Measurements from ENCODE around the gene NDUFAF7. TPM values are rescaled to one million over a fixed set of nuclear protein-coding genes. Genes with fewer than 3 reads are reported as not detected.
A peak's percentile ranks its signal among the peaks of the same experiment; 100 is the strongest.

The NDUFAF7 gene
- total and polyA plus RNA-seq, 5 donors from 2014 or later, result 5.4 to 26.5 (median 7.1) TPM

DNA sequence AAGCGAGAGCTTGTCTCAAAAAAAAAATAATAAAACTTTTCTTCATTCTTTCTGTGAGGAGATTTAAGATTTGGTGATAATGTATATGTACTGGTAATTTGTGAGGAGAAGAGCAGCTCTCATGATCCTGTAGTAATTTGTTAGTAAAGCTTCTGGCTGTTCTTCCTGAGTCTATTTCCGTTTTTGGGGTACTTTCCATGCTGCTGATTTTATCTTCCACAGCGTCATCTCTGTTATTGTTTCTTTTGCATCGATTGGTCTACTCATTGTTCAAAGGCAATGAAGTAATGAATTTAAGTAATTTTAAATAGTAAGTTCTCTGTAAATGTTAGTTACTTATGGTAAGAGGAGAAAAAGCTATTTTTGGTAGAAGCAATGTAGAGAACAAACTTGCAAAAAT, 12.0 kb downstream of the NDUFAF7 start:
- Histone ChIP-seq H3K27ac (ENCODE audit: insufficient read depth, low read length, poor library complexity, severe bottlenecking) (peak overlapping the region; percentile 72), H3K36me3 (ENCODE audit: control insufficient read depth, insufficient read depth, low read length) (peaks cover 73% of the 10 kb centered on the region), H3K4me3 (ENCODE audit: low read depth, low read length) (peak overlapping the region; percentile 42), H3K27me3 (ENCODE audit: control insufficient read depth, insufficient read depth, low read length) (no peaks in the 10 kb centered on the region), H3K4me1 (ENCODE audit: control insufficient read depth, insufficient read depth, low read length, poor library complexity, severe bottlenecking) (peaks cover 9% of the 10 kb centered on the region), H3K9me3 (ENCODE audit: control insufficient read depth in 2 of 2, low read length in 2 of 2) (no peaks in the 10 kb centered on the region)
- Mint-ChIP-seq H3K36me3 (peaks cover 54% of the 10 kb centered on the region), H3K27me3 (no peaks in the 10 kb centered on the region), H3K4me1 (peaks cover 15 to 37% (median 20%) of the 10 kb centered on the region in 4 donors), H3K4me3 (peak overlapping the region; percentile 0 to 45 (median 9)), H3K27ac (peak overlapping the region; percentile 2 to 90 (median 39)), H3K9me3 (peaks cover 0 to 3% (median 0%) of the 10 kb centered on the region in 7 donors)
- ATAC-seq (ENCODE audit: low read depth in 2 of 2) (peak; percentile 41 to 51), DNase-seq (peak in 2 of 3 donors; percentile 23 to 48)

DNA sequence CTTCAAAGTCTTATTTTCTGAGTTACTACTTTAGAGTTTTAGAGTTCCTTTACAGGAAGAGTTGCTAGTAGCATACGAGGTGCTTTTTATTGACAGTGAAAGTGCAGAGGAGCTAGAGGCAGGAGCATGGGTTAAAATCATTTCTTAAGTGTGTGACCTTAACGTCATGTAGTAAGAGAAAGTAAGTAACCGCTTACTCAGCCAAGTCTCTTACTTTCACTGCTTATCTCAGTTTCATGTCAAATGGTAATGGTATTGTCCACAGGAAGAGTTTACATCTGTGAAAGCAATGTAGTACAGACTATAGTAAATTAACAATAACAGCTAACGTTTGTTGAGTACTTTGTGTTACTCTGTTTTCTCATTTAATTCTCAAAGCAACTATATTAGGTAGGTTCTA, 12.6 kb downstream of the NDUFAF7 start:
- Mint-ChIP-seq H3K9me3 (peaks cover 0 to 3% (median 0%) of the 10 kb centered on the region in 7 donors), H3K4me1 (peaks cover 15 to 37% (median 20%) of the 10 kb centered on the region in 4 donors), H3K4me3 (peak overlapping the region in 1 of 4 donors; percentile 9), H3K27me3 (no peaks in the 10 kb centered on the region), H3K36me3 (peaks cover 55% of the 10 kb centered on the region), H3K27ac (peak overlapping the region; percentile 39 to 90 (median 66))
- DNase-seq, result peak in 2 of 3 donors; percentile 22 to 44
- H3K36me3 ChIP-seq (ENCODE audit: control insufficient read depth, insufficient read depth, low read length), result peaks cover 74% of the 10 kb centered on the region
- H3K4me3 ChIP-seq (ENCODE audit: low read depth, low read length), result peak overlapping the region; percentile 42
- peak; percentile 56 to 63 for ATAC-seq (ENCODE audit: low read depth in 2 of 2)
- H3K27me3 ChIP-seq (ENCODE audit: control insufficient read depth, insufficient read depth, low read length), result no peaks in the 10 kb centered on the region
- H3K27ac ChIP-seq (ENCODE audit: insufficient read depth, low read length, poor library complexity, severe bottlenecking), result peak overlapping the region; percentile 72
- H3K4me1 ChIP-seq (ENCODE audit: control insufficient read depth, insufficient read depth, low read length, poor library complexity, severe bottlenecking), result peaks cover 9% of the 10 kb centered on the region
- no peaks in the 10 kb centered on the region for H3K9me3 ChIP-seq (ENCODE audit: control insufficient read depth in 2 of 2, low read length in 2 of 2)

GRCh38 chr2:37244755-37245154, 13.3 kb downstream of the NDUFAF7 start:
- peak overlapping the region in 1 of 3 donors; percentile 90 for H3K27ac Mint-ChIP-seq

GRCh38 chr2:37246205-37246604, 14.7 kb downstream of the NDUFAF7 start:
- no peaks in the 10 kb centered on the region for H3K27me3 Mint-ChIP-seq
- no peak for DNase-seq
- Histone ChIP-seq H3K9me3 (ENCODE audit: control insufficient read depth in 2 of 2, low read length in 2 of 2) (no peaks in the 10 kb centered on the region), H3K36me3 (ENCODE audit: control insufficient read depth, insufficient read depth, low read length) (peaks cover 70% of the 10 kb centered on the region), H3K27ac (ENCODE audit: insufficient read depth, low read length, poor library complexity, severe bottlenecking) (no peak overlapping the region), H3K27me3 (ENCODE audit: control insufficient read depth, insufficient read depth, low read length) (no peaks in the 10 kb centered on the region), H3K4me1 (ENCODE audit: control insufficient read depth, insufficient read depth, low read length, poor library complexity, severe bottlenecking) (peaks cover 9% of the 10 kb centered on the region), H3K4me3 (ENCODE audit: low read depth, low read length) (no peak overlapping the region)
- peaks cover 0 to 3% (median 0%) of the 10 kb centered on the region in 7 donors for H3K9me3 Mint-ChIP-seq
- H3K4me1 Mint-ChIP-seq, result peaks cover 15 to 31% (median 20%) of the 10 kb centered on the region in 4 donors
- H3K27ac Mint-ChIP-seq, result no peak overlapping the region
- H3K36me3 Mint-ChIP-seq, result peaks cover 59% of the 10 kb centered on the region
- ATAC-seq (ENCODE audit: low read depth in 2 of 2), result no peak
- H3K4me3 Mint-ChIP-seq, result no peak overlapping the region

More at GRCh38 chr2:37244755-37245154, 13.3 kb downstream of the NDUFAF7 start:
- Histone ChIP-seq H3K27ac (ENCODE audit: insufficient read depth, low read length, poor library complexity, severe bottlenecking) (peak overlapping the region; percentile 72), H3K9me3 (ENCODE audit: control insufficient read depth in 2 of 2, low read length in 2 of 2) (no peaks in the 10 kb centered on the region), H3K4me3 (ENCODE audit: low read depth, low read length) (no peak overlapping the region), H3K4me1 (ENCODE audit: control insufficient read depth, insufficient read depth, low read length, poor library complexity, severe bottlenecking) (peaks cover 9% of the 10 kb centered on the region), H3K36me3 (ENCODE audit: control insufficient read depth, insufficient read depth, low read length) (peaks cover 71% of the 10 kb centered on the region), H3K27me3 (ENCODE audit: control insufficient read depth, insufficient read depth, low read length) (no peaks in the 10 kb centered on the region)
- DNase-seq (no peak), ATAC-seq (ENCODE audit: low read depth in 2 of 2) (no peak)
- Mint-ChIP-seq H3K9me3 (peaks cover 0 to 3% (median 0%) of the 10 kb centered on the region in 7 donors), H3K27me3 (no peaks in the 10 kb centered on the region), H3K36me3 (peaks cover 62% of the 10 kb centered on the region), H3K4me1 (peaks cover 15 to 37% (median 20%) of the 10 kb centered on the region in 4 donors), H3K4me3 (no peak overlapping the region)

GRCh38 chr2:37250869-37251740, 19.6 kb downstream of the NDUFAF7 start:
- H3K4me1 ChIP-seq (ENCODE audit: control insufficient read depth, insufficient read depth, low read length, poor library complexity, severe bottlenecking), result no peaks in the 10 kb centered on the region
- Mint-ChIP-seq H3K36me3 (peaks cover 49% of the 10 kb centered on the region), H3K27ac (peak overlapping the region in 1 of 3 donors; percentile 64), H3K4me3 (no peak overlapping the region), H3K27me3 (no peaks in the 10 kb centered on the region), H3K4me1 (peaks cover 0 to 10% (median 3%) of the 10 kb centered on the region in 4 donors), H3K9me3 (no peaks in the 10 kb centered on the region)
- no peak overlapping the region for H3K27ac ChIP-seq (ENCODE audit: insufficient read depth, low read length, poor library complexity, severe bottlenecking)
- ATAC-seq (ENCODE audit: low read depth in 2 of 2), result no peak
- peaks cover 72% of the 10 kb centered on the region for H3K36me3 ChIP-seq (ENCODE audit: control insufficient read depth, insufficient read depth, low read length)
- no peak for DNase-seq
- no peak overlapping the region for H3K4me3 ChIP-seq (ENCODE audit: low read depth, low read length)
- H3K27me3 ChIP-seq (ENCODE audit: control insufficient read depth, insufficient read depth, low read length), result no peaks in the 10 kb centered on the region
- H3K9me3 ChIP-seq (ENCODE audit: control insufficient read depth in 2 of 2, low read length in 2 of 2), result no peaks in the 10 kb centered on the region

DNA sequence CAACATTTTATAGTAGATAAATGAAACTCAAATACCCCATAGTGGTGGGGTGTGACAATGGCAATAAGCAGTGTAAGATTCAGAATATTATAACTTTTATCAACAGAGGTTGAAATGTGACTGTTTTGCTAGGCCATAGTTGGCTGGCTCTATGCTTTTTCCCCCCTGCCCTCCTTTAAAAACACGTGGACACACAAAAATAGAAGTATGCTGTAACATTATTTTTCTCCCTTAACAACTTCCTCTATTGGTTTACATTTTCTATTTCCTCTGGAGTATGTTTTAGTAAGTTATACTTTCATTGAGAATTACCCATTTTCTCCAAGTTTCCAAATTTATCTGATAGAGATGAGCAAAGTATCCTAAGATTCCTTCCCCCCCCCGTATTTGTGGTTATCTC, 31.1 kb downstream of the NDUFAF7 start:
- ATAC-seq (ENCODE audit: low read depth in 2 of 2), result no peak
- Mint-ChIP-seq H3K27ac (peak overlapping the region; percentile 14 to 43 (median 18)), H3K27me3 (no peaks in the 10 kb centered on the region), H3K4me1 (peaks cover 0 to 20% (median 3%) of the 10 kb centered on the region in 4 donors), H3K36me3 (peaks cover 11% of the 10 kb centered on the region), H3K4me3 (no peak overlapping the region), H3K9me3 (no peaks in the 10 kb centered on the region)
- no peaks in the 10 kb centered on the region for H3K27me3 ChIP-seq (ENCODE audit: control insufficient read depth, insufficient read depth, low read length)
- no peak overlapping the region for H3K27ac ChIP-seq (ENCODE audit: insufficient read depth, low read length, poor library complexity, severe bottlenecking)
- no peaks in the 10 kb centered on the region for H3K9me3 ChIP-seq (ENCODE audit: control insufficient read depth in 2 of 2, low read length in 2 of 2)
- peaks cover 29% of the 10 kb centered on the region for H3K36me3 ChIP-seq (ENCODE audit: control insufficient read depth, insufficient read depth, low read length)
- H3K4me3 ChIP-seq (ENCODE audit: low read depth, low read length), result no peak overlapping the region
- no peaks in the 10 kb centered on the region for H3K4me1 ChIP-seq (ENCODE audit: control insufficient read depth, insufficient read depth, low read length, poor library complexity, severe bottlenecking)
- DNase-seq, result no peak

- H3K9me3 ChIP-seq (ENCODE audit: control insufficient read depth in 2 of 2, low read length in 2 of 2), result no peaks in the 10 kb centered on the region
- Mint-ChIP-seq H3K4me3 (no peak overlapping the region), H3K36me3 (peaks cover 17% of the 10 kb centered on the region), H3K27ac (no peak overlapping the region), H3K9me3 (no peaks in the 10 kb centered on the region), H3K4me1 (peaks cover 0 to 20% (median 8%) of the 10 kb centered on the region in 4 donors), H3K27me3 (no peaks in the 10 kb centered on the region)
- H3K27me3 ChIP-seq (ENCODE audit: control insufficient read depth, insufficient read depth, low read length), result no peaks in the 10 kb centered on the region
- H3K4me1 ChIP-seq (ENCODE audit: control insufficient read depth, insufficient read depth, low read length, poor library complexity, severe bottlenecking), result no peaks in the 10 kb centered on the region
- H3K27ac ChIP-seq (ENCODE audit: insufficient read depth, low read length, poor library complexity, severe bottlenecking), result no peak overlapping the region
- peaks cover 28% of the 10 kb centered on the region for H3K36me3 ChIP-seq (ENCODE audit: control insufficient read depth, insufficient read depth, low read length)
- no peak overlapping the region for H3K4me3 ChIP-seq (ENCODE audit: low read depth, low read length)
- no peak for DNase-seq
- ATAC-seq (ENCODE audit: low read depth in 2 of 2), result no peak
These were observed 32.4 kb downstream of the NDUFAF7 start for GRCh38 chr2:37263839-37264238.
